ENCODE results near the gene ABCC1. TPM values are rescaled to one million over a fixed set of nuclear protein-coding genes. Genes with fewer than 3 reads are reported as not detected.

Gene ABCC1
- total and polyA plus RNA-seq, 2 of the 8 experiments (the other 6 are each of a cell fraction or from before 2014, with no cell fraction given) = 42.6 to 66.8 TPM

DNA sequence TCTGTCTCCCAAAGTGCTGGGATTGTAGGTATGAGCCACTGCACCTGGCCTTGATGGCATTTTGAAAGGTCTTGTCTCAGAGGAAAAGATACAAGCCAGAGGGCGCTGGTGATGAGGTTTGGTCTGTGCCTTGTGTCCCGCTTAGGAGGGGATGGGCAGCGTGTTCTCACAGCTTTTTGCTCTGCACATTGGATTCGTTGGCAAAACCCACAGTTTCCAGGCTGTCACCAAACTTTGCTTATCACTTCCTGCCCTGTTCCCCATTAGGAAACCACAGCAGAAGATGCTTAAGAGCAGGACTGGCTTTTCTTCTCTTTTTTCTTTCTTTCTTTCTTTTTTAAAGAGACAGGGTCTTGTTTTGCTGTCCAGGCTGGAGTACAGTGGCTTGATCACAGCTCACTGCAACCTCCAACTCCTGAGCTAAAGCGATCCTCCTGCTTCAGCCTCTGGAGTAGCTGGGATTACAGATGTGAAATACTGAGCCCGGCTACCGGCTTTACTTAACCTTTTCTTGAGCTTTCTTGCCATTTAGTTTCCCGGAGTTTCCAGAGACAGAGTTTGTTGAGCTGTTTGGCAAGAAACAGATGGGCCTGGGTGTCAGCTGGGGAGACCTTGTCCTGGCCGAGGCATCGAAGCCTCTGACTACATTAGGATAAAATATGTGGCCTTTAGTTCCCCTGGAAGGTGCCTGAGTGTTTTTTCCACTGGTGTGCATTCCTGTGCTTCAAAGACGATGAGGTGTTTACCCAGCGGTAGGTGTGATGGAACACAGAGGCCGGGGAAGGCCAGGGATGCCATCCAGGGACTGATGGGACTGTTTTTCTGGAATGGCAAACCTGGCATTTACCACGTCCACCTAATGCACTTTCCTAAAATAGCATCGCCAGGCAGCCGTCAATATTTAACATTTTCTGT, 112.9 kb downstream of the ABCC1 start:
- Histone ChIP-seq H4K20me1 (replicated peaks in 1 of 2; ENCODE audit: control insufficient read depth in 1 of 2, insufficient read depth in 2 of 2, low read length in 2 of 2) (peaks cover 0 to 8% of the 10 kb centered on the region in 2 experiments), H3K56ac (replicated peaks; ENCODE audit: insufficient read length, low read depth, low read length) (no peak overlapping the region), H3K27ac (ENCODE audit: low read depth, low read length) (no peak overlapping the region), H3K36me3 (ENCODE audit: control insufficient read depth in 2 of 4, insufficient read depth in 4 of 4, low read length in 3 of 4) (peaks cover 7 to 31% (median 17%) of the 10 kb centered on the region in 4 experiments; a peak in 6 of 8 replicates), H3K4me1 (replicated peaks in 1 of 4; ENCODE audit: control insufficient read depth in 3 of 4, insufficient read depth in 4 of 4, low read length in 3 of 4) (no peaks in the 10 kb centered on the region), H3K79me1 (ENCODE audit: low read depth, low read length) (no peaks in the 10 kb centered on the region; the same call in 1 of the 2 replicates), H3K4ac (replicated peaks; ENCODE audit: insufficient read length, low read depth, low read length) (no peak overlapping the region), H2AFZ (ENCODE audit: low read length) (no peak overlapping the region), H3K14ac (ENCODE audit: insufficient read length) (no peak overlapping the region), H2BK15ac (ENCODE audit: low read length) (no peak overlapping the region), H2BK5ac (ENCODE audit: low read depth, low read length) (no peak overlapping the region), H3K23me2 (ENCODE audit: low read depth, low read length) (no peaks in the 10 kb centered on the region), H3K18ac (ENCODE audit: extremely low read depth, low read length) (no peak overlapping the region), H4K91ac (replicated peaks; ENCODE audit: insufficient read length, low read length) (no peak overlapping the region), H3K4me3 (ENCODE audit: extremely low read depth in 1 of 4, insufficient read depth in 2 of 4, low read depth in 3 of 4, low read length in 4 of 4) (no peak overlapping the region), H3K9me3 (ENCODE audit: insufficient read depth in 2 of 2, low read depth in 1 of 2, low read length in 1 of 2) (no peaks in the 10 kb centered on the region), H3K27me3 (replicated peaks in 1 of 4; ENCODE audit: control insufficient read depth in 3 of 4, extremely low read depth in 1 of 4, insufficient read depth in 3 of 4, low read length in 3 of 4) (no peaks in the 10 kb centered on the region), H4K8ac (ENCODE audit: extremely low read depth, insufficient read depth, low read length) (no peak overlapping the region), H2BK12ac (ENCODE audit: low read depth, low read length) (no peak overlapping the region), H3K79me2 (ENCODE audit: control insufficient read depth in 1 of 2, insufficient read depth in 2 of 2, low read length in 2 of 2) (peaks cover 0 to 4% of the 10 kb centered on the region in 2 experiments; a peak in 2 of 4 replicates), H3K4me2 (ENCODE audit: insufficient read depth in 1 of 2, low read depth in 2 of 2, low read length in 2 of 2) (no peak overlapping the region), H2AK5ac (ENCODE audit: low read depth, low read length) (no peak overlapping the region), H3K9ac (replicated peaks in 1 of 4; ENCODE audit: extremely low read depth in 1 of 4, low read depth in 3 of 4, low read length in 3 of 4) (no peak overlapping the region), H3K23ac (ENCODE audit: insufficient read length) (no peak overlapping the region), H2BK20ac (ENCODE audit: low read length) (no peak overlapping the region), H4K5ac (ENCODE audit: insufficient read length, low read depth, low read length) (no peak overlapping the region), H2BK120ac (replicated peaks; ENCODE audit: low read depth, low read length) (no peak overlapping the region)
- no peak for TF ChIP-seq YY1 (IDR thresholded peaks at IDR 0.05; ENCODE audit: low read depth, low read length)
- TF ChIP-seq RAD21 (IDR thresholded peaks at IDR 0.05 in 1 of 2, conservative IDR thresholded peaks at IDR 0.05 in 1 of 2; ENCODE audit: low read depth in 2 of 2, low read length in 2 of 2) = peak in 1 of 2 experiments; percentile 25; a peak in 1 of 4 replicates
- TF ChIP-seq, protein P1, sequence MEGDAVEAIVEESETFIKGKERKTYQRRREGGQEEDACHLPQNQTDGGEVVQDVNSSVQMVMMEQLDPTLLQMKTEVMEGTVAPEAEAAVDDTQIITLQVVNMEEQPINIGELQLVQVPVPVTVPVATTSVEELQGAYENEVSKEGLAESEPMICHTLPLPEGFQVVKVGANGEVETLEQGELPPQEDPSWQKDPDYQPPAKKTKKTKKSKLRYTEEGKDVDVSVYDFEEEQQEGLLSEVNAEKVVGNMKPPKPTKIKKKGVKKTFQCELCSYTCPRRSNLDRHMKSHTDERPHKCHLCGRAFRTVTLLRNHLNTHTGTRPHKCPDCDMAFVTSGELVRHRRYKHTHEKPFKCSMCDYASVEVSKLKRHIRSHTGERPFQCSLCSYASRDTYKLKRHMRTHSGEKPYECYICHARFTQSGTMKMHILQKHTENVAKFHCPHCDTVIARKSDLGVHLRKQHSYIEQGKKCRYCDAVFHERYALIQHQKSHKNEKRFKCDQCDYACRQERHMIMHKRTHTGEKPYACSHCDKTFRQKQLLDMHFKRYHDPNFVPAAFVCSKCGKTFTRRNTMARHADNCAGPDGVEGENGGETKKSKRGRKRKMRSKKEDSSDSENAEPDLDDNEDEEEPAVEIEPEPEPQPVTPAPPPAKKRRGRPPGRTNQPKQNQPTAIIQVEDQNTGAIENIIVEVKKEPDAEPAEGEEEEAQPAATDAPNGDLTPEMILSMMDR (IDR thresholded peaks at IDR 0.05; ENCODE audit: control extremely low read depth in 1 of 3, insufficient read depth in 1 of 3, low read depth in 1 of 3, low read length in 3 of 3) = peak; percentile 16 to 23 (median 23); a peak in 3 of 4 replicates
- TF ChIP-seq CHD2 (IDR thresholded peaks at IDR 0.05; ENCODE audit: low read length) = no peak
- no peak for TF ChIP-seq RXRA (IDR thresholded peaks at IDR 0.05; ENCODE audit: insufficient read depth, low read depth, low read length)
- TF ChIP-seq GABPA (IDR thresholded peaks at IDR 0.05; ENCODE audit: borderline replicate concordance, insufficient read depth, low read length) = no peak
- ChIA-PET CTCF (ENCODE audit: partially characterized antibody) (interaction anchor here (0.6 to 2.6 kb wide), 9 partner anchors 9 to 1121 kb away, joined by 3 to 10 read pairs (median 4); no protein-coding TSS in a partner anchor), POLR2A (ENCODE audit: partially characterized antibody) (interaction anchor here (1.3 to 1.5 kb wide), 2 partner anchors 10 to 30 kb away, joined by 4 to 6 read pairs; no protein-coding TSS in a partner anchor)
- 89% methylated on average over 16 of the region's 16 CpGs; no CpG with 5 or more reads in 1 of the 2 experiments for WGBS, 2 experiments (ENCODE audit: extremely low coverage in 1 of 2, insufficient coverage in 1 of 2, insufficient read length in 1 of 2, insufficient replicate concordance in 2 of 2, low coverage in 1 of 2, low lambda C conversion rate in 2 of 2, missing lambda C conversion rate in 1 of 2)
- DNase-seq (ENCODE audit: low read depth in 1 of 2, low spot score in 2 of 2) = no peak
- FAIRE-seq = no peak
